ENCODE results near the gene MRPL23.

The MRPL23 gene

GRCh38 chr11:1924646-1925372 lies 22.3 kb upstream of the MRPL23 start:
- POLR2A ChIA-PET, result no interaction called here
- TF ChIP-seq CTCF (IDR thresholded peaks at IDR 0.05; ENCODE audit: control extremely low read depth, extremely low read depth, low read depth, missing control alignments), result no peak
- no peak for DNase-seq (ENCODE audit: extremely low spot score)
- CTCF ChIA-PET, result interaction anchor here (1.8 kb wide), 1 partner anchor 42 kb away, joined by 6 read pairs; no protein-coding TSS in a partner anchor

GRCh38 chr11:1925373-1926155 lies 21.6 kb upstream of the MRPL23 start:
- ChIA-PET POLR2A (no interaction called here), CTCF (interaction anchor here (1.8 kb wide), 1 partner anchor 43 kb away, joined by 6 read pairs; no protein-coding TSS in a partner anchor)
- TF ChIP-seq CTCF (IDR thresholded peaks at IDR 0.05; ENCODE audit: control extremely low read depth, extremely low read depth, low read depth, missing control alignments), result no peak
- no peak for DNase-seq (ENCODE audit: extremely low spot score)

- ChIA-PET CTCF (interaction anchor here (1.0 to 1.8 kb wide), 2 partner anchors 9 to 44 kb away, joined by 3 to 6 read pairs; no protein-coding TSS in a partner anchor), POLR2A (no interaction called here)
- TF ChIP-seq CTCF (IDR thresholded peaks at IDR 0.05; ENCODE audit: control extremely low read depth, extremely low read depth, low read depth, missing control alignments), result no peak
- DNase-seq (ENCODE audit: extremely low spot score), result no peak
These were observed 20.7 kb upstream of the MRPL23 start for GRCh38 chr11:1926156-1927025.

GRCh38 chr11:1927026-1927847 lies 19.9 kb upstream of the MRPL23 start:
- TF ChIP-seq CTCF (IDR thresholded peaks at IDR 0.05; ENCODE audit: control extremely low read depth, extremely low read depth, low read depth, missing control alignments), result no peak
- ChIA-PET CTCF (interaction anchor here (1.0 kb wide), 1 partner anchor 9 kb away, joined by 3 read pairs; no protein-coding TSS in a partner anchor), POLR2A (interaction anchor here (0.6 kb wide), 1 partner anchor 18 kb away, joined by 3 read pairs; no protein-coding TSS in a partner anchor)
- DNase-seq (ENCODE audit: extremely low spot score), result no peak

GRCh38 chr11:1927848-1928469 lies 19.2 kb upstream of the MRPL23 start:
- no peak for DNase-seq (ENCODE audit: extremely low spot score)
- ChIA-PET CTCF (interaction anchor here (1.0 kb wide), 1 partner anchor 8 kb away, joined by 3 read pairs; no protein-coding TSS in a partner anchor), POLR2A (interaction anchor here (0.6 kb wide), 1 partner anchor 19 kb away, joined by 3 read pairs; no protein-coding TSS in a partner anchor)
- TF ChIP-seq CTCF (IDR thresholded peaks at IDR 0.05; ENCODE audit: control extremely low read depth, extremely low read depth, low read depth, missing control alignments), result no peak
